Osteocyte (in vitro differentiated cells): ENCODE results near the gene EXOC4. TPM values are rescaled to one million over a fixed set of nuclear protein-coding genes. Genes with fewer than 3 reads are reported as not detected.

Experiments used
- DNase-seq: peaks from one replicate; pipeline ENCODE4 v3.0.0; 2021; ENCODE audit warnings: mixed read lengths; ENCODE audit not compliant: unreplicated experiment; ENCODE audit errors: extremely low spot score
- H3K27ac Mint-ChIP-seq: one replicate; pipeline ENCODE4 v1.8.0; 2021; ENCODE audit warnings: mild to moderate bottlenecking, mixed read lengths; ENCODE audit not compliant: unreplicated experiment
- H3K27me3 Mint-ChIP-seq: one replicate; pipeline ENCODE4 v1.8.0; 2021; ENCODE audit warnings: mixed read lengths; ENCODE audit not compliant: unreplicated experiment
- H3K36me3 Mint-ChIP-seq: one replicate; pipeline ENCODE4 v1.8.0; 2021; ENCODE audit warnings: mixed read lengths; ENCODE audit not compliant: unreplicated experiment
- H3K4me1 Mint-ChIP-seq: one replicate; pipeline ENCODE4 v1.8.0; 2021; ENCODE audit warnings: mixed read lengths; ENCODE audit not compliant: unreplicated experiment
- H3K4me3 Mint-ChIP-seq: one replicate; pipeline ENCODE4 v1.8.0; 2021; ENCODE audit warnings: mild to moderate bottlenecking, moderate library complexity, mixed read lengths; ENCODE audit not compliant: unreplicated experiment
- H3K9me3 Mint-ChIP-seq: one replicate; pipeline ENCODE4 v1.8.0; 2021; ENCODE audit warnings: mixed read lengths; ENCODE audit not compliant: unreplicated experiment
- total RNA-seq: library from RNA; stranded (reverse); gene quantifications from 2 replicates; pipeline ENCODE4 v1.2.1, GENCODE V29; 2021
- TF ChIP-seq, protein P1 (sequence below): fragments of 200-600 bp; sonication (generic); IDR thresholded peaks from 2 replicates; pipeline ENCODE4 v1.5.0; 2021; ENCODE audit warnings: antibody characterized with exemption, mild to moderate bottlenecking, moderate library complexity

Gene EXOC4
- total RNA-seq, 1 donor from 2014 or later = 99.9 TPM

- Mint-ChIP-seq H3K4me1 (peaks cover 29% of the 10 kb centered on the region), H3K36me3 (no peaks in the 10 kb centered on the region), H3K27ac (no peak overlapping the region), H3K9me3 (no peaks in the 10 kb centered on the region), H3K27me3 (no peaks in the 10 kb centered on the region), H3K4me3 (no peak overlapping the region)
- DNase-seq = no peak
- TF ChIP-seq, protein P1, sequence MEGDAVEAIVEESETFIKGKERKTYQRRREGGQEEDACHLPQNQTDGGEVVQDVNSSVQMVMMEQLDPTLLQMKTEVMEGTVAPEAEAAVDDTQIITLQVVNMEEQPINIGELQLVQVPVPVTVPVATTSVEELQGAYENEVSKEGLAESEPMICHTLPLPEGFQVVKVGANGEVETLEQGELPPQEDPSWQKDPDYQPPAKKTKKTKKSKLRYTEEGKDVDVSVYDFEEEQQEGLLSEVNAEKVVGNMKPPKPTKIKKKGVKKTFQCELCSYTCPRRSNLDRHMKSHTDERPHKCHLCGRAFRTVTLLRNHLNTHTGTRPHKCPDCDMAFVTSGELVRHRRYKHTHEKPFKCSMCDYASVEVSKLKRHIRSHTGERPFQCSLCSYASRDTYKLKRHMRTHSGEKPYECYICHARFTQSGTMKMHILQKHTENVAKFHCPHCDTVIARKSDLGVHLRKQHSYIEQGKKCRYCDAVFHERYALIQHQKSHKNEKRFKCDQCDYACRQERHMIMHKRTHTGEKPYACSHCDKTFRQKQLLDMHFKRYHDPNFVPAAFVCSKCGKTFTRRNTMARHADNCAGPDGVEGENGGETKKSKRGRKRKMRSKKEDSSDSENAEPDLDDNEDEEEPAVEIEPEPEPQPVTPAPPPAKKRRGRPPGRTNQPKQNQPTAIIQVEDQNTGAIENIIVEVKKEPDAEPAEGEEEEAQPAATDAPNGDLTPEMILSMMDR = no peak
Measured at GRCh38 chr7:133863362-133864061, 610.6 kb downstream of the EXOC4 start.

- Mint-ChIP-seq H3K4me1 (no peaks in the 10 kb centered on the region), H3K27me3 (no peaks in the 10 kb centered on the region), H3K27ac (no peak overlapping the region)
Measured at GRCh38 chr7:133869556-133869955, 616.7 kb downstream of the EXOC4 start.

GRCh38 chr7:133871757-133872156, 618.9 kb downstream of the EXOC4 start:
- no peak for DNase-seq
- Mint-ChIP-seq H3K4me1 (no peaks in the 10 kb centered on the region), H3K9me3 (peaks cover 4% of the 10 kb centered on the region), H3K4me3 (no peak overlapping the region), H3K36me3 (no peaks in the 10 kb centered on the region), H3K27me3 (no peaks in the 10 kb centered on the region), H3K27ac (no peak overlapping the region)
- TF ChIP-seq, protein P1 = no peak

More at GRCh38 chr7:133869556-133869955, 616.7 kb downstream of the EXOC4 start:
- Mint-ChIP-seq H3K4me3 (no peak overlapping the region), H3K9me3 (no peaks in the 10 kb centered on the region), H3K36me3 (no peaks in the 10 kb centered on the region)
- TF ChIP-seq, protein P1 = no peak
- DNase-seq = no peak

- Mint-ChIP-seq H3K9me3 (peaks cover 9% of the 10 kb centered on the region), H3K4me3 (no peak overlapping the region), H3K27ac (no peak overlapping the region), H3K36me3 (peaks cover 2% of the 10 kb centered on the region), H3K4me1 (no peaks in the 10 kb centered on the region), H3K27me3 (no peaks in the 10 kb centered on the region)
- DNase-seq = no peak
- TF ChIP-seq, protein P1 = no peak
Measured at GRCh38 chr7:133873187-133873586, 620.3 kb downstream of the EXOC4 start.

GRCh38 chr7:133873631-133874030, 620.8 kb downstream of the EXOC4 start:
- H3K4me1 Mint-ChIP-seq = no peaks in the 10 kb centered on the region
- no peak for DNase-seq
- H3K9me3 Mint-ChIP-seq = peaks cover 9% of the 10 kb centered on the region

More at GRCh38 chr7:133873631-133874030, 620.8 kb downstream of the EXOC4 start:
- peaks cover 2% of the 10 kb centered on the region for H3K36me3 Mint-ChIP-seq
- H3K27ac Mint-ChIP-seq = no peak overlapping the region
- TF ChIP-seq, protein P1 = no peak
- H3K27me3 Mint-ChIP-seq = no peaks in the 10 kb centered on the region
- no peak overlapping the region for H3K4me3 Mint-ChIP-seq
